Adipose tissue (tissue), 3 donors: ENCODE data around the gene GABARAP. TPM values are rescaled to one million over a fixed set of nuclear protein-coding genes. Genes with fewer than 3 reads are reported as not detected.

Source experiments
- H3K27ac ChIP-seq: one replicate; pipeline ENCODE4 v1.5.1; 2013; ENCODE audit warnings: low read depth, low read length
- WGBS, 3 donors: extraction: QIAGEN DNeasy Blood & Tissue Kit; methylation state at CpG; one replicate each; pipeline ENCODE4 v1.1.7; 2013; 5-methylcytosine and 5-hydroxymethylcytosine counted together
- polyA plus RNA-seq, 3 donors: library from polyadenylated mRNA; stranded (reverse); fragments of 200-250 nt; gene quantifications; one replicate each; pipeline ENCODE4 v1.2.3, GENCODE V29; 2013
- donor health status: healthy with polysubstance abuse.
- donor health status: Bipolar disorder and iron deficiency.
- donor health status: healthy.

Gene GABARAP
- polyA plus RNA-seq, 3 donors: 485 to 1,093 (median 668) TPM

GRCh38 chr17:7262192-7262934 lies 20.1 kb upstream of the GABARAP start, which contains the start of gene CLDN7:
CLDN7 (minus strand) TSS chr17:7262478; CDS start chr17:7262043, 435 bp downstream.
- H3K27ac ChIP-seq: no peak within 1 kb of the TSS
- WGBS, 3 donors: 4 to 10% (median 8%) methylated on average over 60 to 64 of the region's 64 CpGs

GRCh38 chr17:7261379-7262191 lies 19.3 kb upstream of the GABARAP start:
- H3K27ac ChIP-seq: no peak overlapping the region
- 4 to 12% (median 11%) methylated on average over 57 to 71 of the region's 71 CpGs for WGBS, 3 donors

GRCh38 chr17:7260651-7261378 lies 18.6 kb upstream of the GABARAP start:
- WGBS, 3 donors: 4 to 11% (median 5%) methylated on average over 52 to 54 of the region's 54 CpGs
- no peak overlapping the region for H3K27ac ChIP-seq

GRCh38 chr17:7260151-7260550 lies 17.9 kb upstream of the GABARAP start:
- 69 to 92% (median 80%) methylated on average over 4 of the region's 4 CpGs for WGBS, 3 donors
- no peak overlapping the region for H3K27ac ChIP-seq

- no peak overlapping the region for H3K27ac ChIP-seq
- WGBS, 3 donors: 87 to 97% (median 96%) methylated on average over 6 of the region's 6 CpGs
Measured at GRCh38 chr17:7259555-7259889, 17.3 kb upstream of the GABARAP start.

GRCh38 chr17:7258731-7259554 lies 16.7 kb upstream of the GABARAP start:
- 67 to 77% (median 75%) methylated on average over 7 of the region's 7 CpGs for WGBS, 3 donors
- H3K27ac ChIP-seq: no peak overlapping the region

- WGBS, 3 donors: 89 to 92% (median 91%) methylated on average over 8 of the region's 8 CpGs
- H3K27ac ChIP-seq: no peak overlapping the region
Measured at GRCh38 chr17:7256766-7257456, 14.7 kb upstream of the GABARAP start.

- WGBS, 3 donors: 88 to 94% (median 92%) methylated on average over 4 of the region's 4 CpGs
Measured at GRCh38 chr17:7254511-7254910, 12.3 kb upstream of the GABARAP start.

GRCh38 chr17:7253082-7253481 lies 10.8 kb upstream of the GABARAP start:
- H3K27ac ChIP-seq: no peak overlapping the region
- 56 to 79% (median 76%) methylated on average over 5 of the region's 5 CpGs for whole genome bisulfite sequencing, 3 donors

More at GRCh38 chr17:7254511-7254910, 12.3 kb upstream of the GABARAP start:
- H3K27ac ChIP-seq: no peak overlapping the region

GRCh38 chr17:7252176-7253043 lies 10.2 kb upstream of the GABARAP start, which contains the start of gene ELP5:
ELP5 (plus strand) TSS chr17:7252215; CDS start chr17:7252551, 336 bp downstream.
- peak within 1 kb of the TSS; percentile 95 for H3K27ac ChIP-seq
- 1% methylated on average over 55 of the region's 55 CpGs for WGBS, 3 donors

- 1% methylated on average over 21 to 41 of the region's 41 CpGs for WGBS, 3 donors
- H3K27ac ChIP-seq: peak within 1 kb of the TSS; percentile 95
Measured at GRCh38 chr17:7251661-7252175, 9.5 kb upstream of the GABARAP start, which contains the start of gene CTDNEP1. CTDNEP1 (minus strand) TSS chr17:7251734; CDS start chr17:7251296, 438 bp downstream.

- no peak overlapping the region for H3K27ac ChIP-seq
- 0 to 1% (median 0%) methylated on average over 53 to 55 of the region's 55 CpGs for WGBS, 3 donors
Measured at GRCh38 chr17:7250695-7251627, 8.7 kb upstream of the GABARAP start.

GRCh38 chr17:7249830-7250229 lies 7.6 kb upstream of the GABARAP start:
- H3K27ac ChIP-seq: no peak overlapping the region
- WGBS, 3 donors: 69 to 85% (median 69%) methylated on average over 7 of the region's 7 CpGs

GRCh38 chr17:7249214-7249613 lies 7.0 kb upstream of the GABARAP start:
- WGBS, 3 donors: 83 to 85% (median 84%) methylated on average over 6 of the region's 6 CpGs
- H3K27ac ChIP-seq: no peak overlapping the region

GRCh38 chr17:7248796-7249195 lies 6.5 kb upstream of the GABARAP start:
- WGBS, 3 donors: 64 to 78% (median 68%) methylated on average over 4 of the region's 4 CpGs
- H3K27ac ChIP-seq: no peak overlapping the region
